NCI-H446 (cell line): ENCODE results near the gene YBX3.
"Not testable (repeated sequence)": the region's sequence is repeated elsewhere in the genome, so short reads cannot be mapped to it uniquely, and the experiment has no call there.

Experiments used
- DNase-seq, 2 experiments: peaks; one replicate each; lab custom pipeline; 2025; lab: John Stamatoyannopoulos, UW

YBX3 gene

GRCh38 chr12:10722905-10723746 is at the start of gene YBX3:
YBX3 (minus strand) TSS chr12:10723323; CDS start chr12:10723111, 212 bp downstream.
- DNase-seq = peak in 1 of 2 experiments; percentile 63

- DNase-seq = peak in 1 of 2 experiments; percentile 31
Observed at GRCh38 chr12:10771132-10771733, 48.1 kb upstream of the YBX3 start.

GRCh38 chr12:10759657-10760056 is 36.5 kb upstream of the YBX3 start:
- no peak for DNase-seq

- DNase-seq = no peak
Observed at GRCh38 chr12:10756194-10756593, 33.1 kb upstream of the YBX3 start.

GRCh38 chr12:10753059-10753458 is 29.9 kb upstream of the YBX3 start:
- no peak for DNase-seq

- no peak for DNase-seq
Observed at GRCh38 chr12:10750385-10750727, 27.2 kb upstream of the YBX3 start.

GRCh38 chr12:10749700-10750384 is 26.7 kb upstream of the YBX3 start:
- peak; percentile 80 to 85 for DNase-seq

GRCh38 chr12:10747730-10748129 is 24.6 kb upstream of the YBX3 start:
- DNase-seq = no peak

- not testable (repeated sequence) for DNase-seq
Observed at GRCh38 chr12:10743420-10743819, 20.3 kb upstream of the YBX3 start.

- DNase-seq = no peak
Observed at GRCh38 chr12:10741845-10742244, 18.7 kb upstream of the YBX3 start.

GRCh38 chr12:10740182-10740581 is 17.1 kb upstream of the YBX3 start:
- DNase-seq = no peak

GRCh38 chr12:10739157-10740118 is 16.3 kb upstream of the YBX3 start:
- no peak for DNase-seq

GRCh38 chr12:10737249-10737648 is 14.1 kb upstream of the YBX3 start:
- DNase-seq = no peak

GRCh38 chr12:10736463-10736862 is 13.3 kb upstream of the YBX3 start:
- no peak for DNase-seq

GRCh38 chr12:10735428-10735827 is 12.3 kb upstream of the YBX3 start:
- no peak for DNase-seq

- no peak for DNase-seq
Observed at GRCh38 chr12:10732549-10732948, 9.4 kb upstream of the YBX3 start.

GRCh38 chr12:10732066-10732465 is 8.9 kb upstream of the YBX3 start:
- DNase-seq = no peak

- DNase-seq = no peak
Observed at GRCh38 chr12:10730559-10730958, 7.4 kb upstream of the YBX3 start.

- no peak for DNase-seq
Observed at GRCh38 chr12:10728091-10728490, 5.0 kb upstream of the YBX3 start.

GRCh38 chr12:10726945-10727344 is 3.8 kb upstream of the YBX3 start:
- DNase-seq = no peak

- DNase-seq = no peak
Observed at GRCh38 chr12:10725003-10725402, 1.9 kb upstream of the YBX3 start.

GRCh38 chr12:10722502-10722904 is 620 bp downstream of the YBX3 start:
- DNase-seq = no peak
